NCI-H1436 treated with DMSO at 0.1 percent for 48 hours (cell line): ENCODE measurements around the gene NSDHL.
"Not testable (repeated sequence)": the region's sequence is repeated elsewhere in the genome, so short reads cannot be mapped to it uniquely, and the experiment has no call there.

Source experiments
- DNase-seq: peaks from one replicate; lab custom pipeline; 2025; lab: John Stamatoyannopoulos, UW

Gene NSDHL

DNA sequence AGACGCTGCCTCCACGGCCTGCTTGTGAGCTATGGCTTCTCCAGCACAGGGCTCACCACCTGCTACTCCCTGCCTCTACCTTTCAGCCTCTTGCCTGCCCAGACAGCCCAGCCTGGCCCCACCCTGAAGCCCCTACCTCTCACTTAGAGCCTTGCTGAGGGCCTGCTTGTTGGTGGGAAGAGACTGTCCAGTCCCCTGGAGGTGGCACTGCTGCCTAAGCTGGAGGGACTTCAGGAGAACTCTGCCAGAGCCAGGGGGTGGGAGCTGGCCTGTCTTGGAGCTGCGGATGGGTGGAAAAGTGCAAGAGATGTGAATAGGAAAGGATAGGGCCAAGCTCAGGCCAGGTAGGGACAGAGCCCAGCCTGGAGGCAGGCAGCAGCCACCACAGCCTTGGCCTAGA, 64.3 kb downstream of the NSDHL start:
- no peak for DNase-seq

DNA sequence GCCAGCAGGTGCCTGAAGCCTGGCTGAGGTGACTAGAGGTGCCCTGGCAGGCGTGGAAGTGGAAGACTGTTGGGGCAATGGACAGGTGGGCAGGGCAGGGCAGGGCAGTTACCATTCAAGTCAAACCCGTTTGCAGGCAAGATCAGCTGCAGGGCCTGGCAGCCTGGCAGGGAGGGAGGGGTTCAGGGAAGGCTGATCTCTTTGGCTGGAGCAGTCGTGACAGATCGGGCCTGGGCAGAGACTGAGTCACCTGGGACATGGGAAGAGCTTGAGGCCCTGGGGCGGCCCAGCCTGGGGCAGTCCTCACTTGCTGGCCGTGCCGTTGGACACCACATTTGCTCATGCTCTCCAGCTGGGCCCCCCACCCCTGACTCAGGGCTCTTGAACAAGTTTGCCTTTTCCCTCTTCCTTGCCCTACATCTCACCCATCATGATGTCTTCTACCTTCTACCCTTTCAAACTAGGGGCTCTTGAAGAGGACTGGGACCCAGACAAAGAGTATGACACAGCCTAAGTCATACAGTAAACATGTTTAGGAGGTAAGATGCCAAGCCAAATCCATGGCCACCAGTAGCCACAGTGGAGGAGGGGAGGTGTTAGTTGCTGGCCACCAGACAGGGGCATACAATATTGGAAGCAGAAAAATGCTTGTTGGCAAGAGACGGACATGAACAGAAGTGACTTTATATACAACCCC, 65.0 kb downstream of the NSDHL start:
- DNase-seq = no peak

DNA sequence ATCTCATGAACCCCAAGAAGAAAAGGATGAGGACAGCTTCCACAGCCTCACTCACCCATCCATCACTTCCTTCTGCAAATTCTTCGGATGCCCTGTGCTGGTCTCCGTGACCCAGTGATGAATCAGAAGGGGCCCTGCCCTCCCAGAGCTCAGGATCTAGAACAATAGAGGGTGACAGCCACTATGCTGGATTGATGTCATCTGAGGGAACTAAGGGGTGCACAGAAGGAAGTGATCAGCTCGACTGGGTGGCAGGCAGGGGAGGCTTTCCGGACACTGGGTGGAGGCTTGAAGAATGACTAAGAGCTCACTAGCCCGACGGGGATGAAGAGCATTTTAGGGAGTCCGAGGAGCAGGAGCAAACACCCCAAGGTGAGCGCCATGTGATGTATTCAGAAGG, 65.6 kb downstream of the NSDHL start:
- no peak for DNase-seq

DNA sequence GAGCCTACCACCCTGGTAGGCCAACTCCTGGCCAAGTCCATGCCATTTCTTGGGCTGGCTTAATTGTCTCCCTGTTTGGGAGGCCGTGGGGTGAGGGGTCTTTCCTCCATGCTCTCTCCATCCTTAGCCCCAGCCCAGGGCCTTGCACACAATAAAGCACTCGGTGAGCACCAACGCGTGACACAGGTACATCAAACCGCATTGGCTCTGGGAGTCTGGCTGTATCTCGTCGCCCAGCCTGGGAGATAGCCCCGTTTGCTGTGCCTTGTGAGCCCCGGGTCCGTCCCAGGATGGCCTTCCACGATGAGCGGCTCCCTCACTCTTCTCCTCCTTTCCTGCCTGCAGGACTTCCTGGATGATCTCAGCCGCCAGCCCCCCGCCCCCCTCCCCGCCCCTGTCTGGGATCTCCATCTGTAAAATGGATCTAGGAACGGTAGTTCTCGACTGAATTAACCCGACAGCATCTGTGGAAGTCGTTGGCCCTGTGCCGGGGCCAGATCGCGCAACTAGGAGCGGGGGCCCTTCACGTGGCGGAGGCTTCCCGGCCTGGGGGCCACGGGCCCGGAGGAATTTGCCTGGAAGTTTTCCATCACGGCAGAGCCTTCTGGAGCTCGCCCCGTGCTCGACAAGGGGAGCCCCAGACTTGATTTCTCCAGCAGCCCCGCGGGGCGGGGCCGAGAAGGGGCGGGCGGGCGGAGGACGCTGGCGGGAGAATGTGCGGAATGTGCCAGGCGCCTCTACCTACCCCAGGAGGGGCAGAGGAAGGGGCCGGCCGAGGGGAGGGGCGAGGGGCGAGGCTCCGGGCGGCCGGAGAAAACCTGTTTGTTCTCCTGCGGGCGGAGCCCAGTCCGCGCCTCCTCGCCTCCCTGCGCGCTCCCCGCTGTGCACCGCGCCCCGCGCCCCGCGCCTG, 66.6 kb downstream of the NSDHL start, which contains the start of gene ZNF185:
ZNF185 (plus strand) TSS at position 846 of the 910 bp plus-strand sequence. CDS start 16,423 bp downstream, outside the sequence.
- DNase-seq = no peak

DNA sequence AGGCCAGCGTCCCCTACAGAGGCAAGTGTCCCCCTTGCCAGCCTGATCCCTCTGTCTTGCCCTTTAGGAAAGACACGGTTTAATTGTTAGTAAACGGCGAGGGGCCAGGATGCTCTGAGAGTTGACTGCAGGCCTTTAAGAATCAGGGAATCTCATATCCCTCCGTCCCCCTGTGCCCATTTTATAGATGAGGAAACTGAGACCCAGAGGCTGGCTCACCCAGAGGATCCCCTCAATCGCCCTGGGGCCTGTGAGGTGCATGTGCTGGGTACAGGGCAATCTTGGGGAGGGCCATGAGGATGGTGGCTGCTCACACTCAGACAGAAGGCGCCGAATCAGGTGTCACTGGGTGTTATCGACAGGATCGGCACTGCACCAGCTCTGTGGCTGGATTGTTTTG, 67.6 kb downstream of the NSDHL start:
- DNase-seq = no peak

DNA sequence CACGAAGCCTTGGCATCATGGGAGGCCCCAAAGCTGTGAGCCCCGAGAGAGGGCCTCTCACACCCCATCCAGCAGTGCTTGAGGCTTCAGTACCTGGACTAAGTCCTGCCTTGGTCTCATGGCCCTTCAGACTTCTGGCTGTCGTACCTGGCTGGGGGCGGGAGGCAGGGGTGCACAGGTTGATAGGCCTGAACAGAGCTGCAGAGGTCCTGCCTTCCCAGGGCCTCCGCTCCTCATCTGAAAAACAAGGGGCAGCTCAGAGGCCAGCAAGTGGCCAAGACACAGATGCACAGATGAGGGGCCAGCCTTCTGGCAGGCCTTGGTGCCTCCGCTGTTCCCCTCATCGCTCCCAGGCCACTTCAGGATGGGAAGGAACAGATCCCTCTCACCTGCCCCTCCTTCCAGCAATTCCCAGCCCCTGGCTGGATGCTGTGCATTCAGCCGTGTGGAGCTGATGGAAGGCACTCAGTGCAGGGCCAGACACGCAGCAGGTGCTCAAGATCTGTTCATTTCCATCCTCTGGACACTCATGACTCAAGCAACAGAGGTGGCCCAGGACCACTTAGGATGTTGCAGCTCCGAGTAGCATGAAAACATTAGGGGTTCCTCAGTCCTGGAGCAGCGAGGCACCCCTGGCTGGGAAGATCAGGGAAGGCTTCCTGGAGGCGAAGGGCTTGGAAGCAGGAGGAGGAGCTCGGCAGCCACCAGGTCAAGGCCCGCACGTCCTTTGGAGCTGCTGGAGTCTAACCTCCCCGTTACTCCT, 68.4 kb downstream of the NSDHL start:
- no peak for DNase-seq

DNA sequence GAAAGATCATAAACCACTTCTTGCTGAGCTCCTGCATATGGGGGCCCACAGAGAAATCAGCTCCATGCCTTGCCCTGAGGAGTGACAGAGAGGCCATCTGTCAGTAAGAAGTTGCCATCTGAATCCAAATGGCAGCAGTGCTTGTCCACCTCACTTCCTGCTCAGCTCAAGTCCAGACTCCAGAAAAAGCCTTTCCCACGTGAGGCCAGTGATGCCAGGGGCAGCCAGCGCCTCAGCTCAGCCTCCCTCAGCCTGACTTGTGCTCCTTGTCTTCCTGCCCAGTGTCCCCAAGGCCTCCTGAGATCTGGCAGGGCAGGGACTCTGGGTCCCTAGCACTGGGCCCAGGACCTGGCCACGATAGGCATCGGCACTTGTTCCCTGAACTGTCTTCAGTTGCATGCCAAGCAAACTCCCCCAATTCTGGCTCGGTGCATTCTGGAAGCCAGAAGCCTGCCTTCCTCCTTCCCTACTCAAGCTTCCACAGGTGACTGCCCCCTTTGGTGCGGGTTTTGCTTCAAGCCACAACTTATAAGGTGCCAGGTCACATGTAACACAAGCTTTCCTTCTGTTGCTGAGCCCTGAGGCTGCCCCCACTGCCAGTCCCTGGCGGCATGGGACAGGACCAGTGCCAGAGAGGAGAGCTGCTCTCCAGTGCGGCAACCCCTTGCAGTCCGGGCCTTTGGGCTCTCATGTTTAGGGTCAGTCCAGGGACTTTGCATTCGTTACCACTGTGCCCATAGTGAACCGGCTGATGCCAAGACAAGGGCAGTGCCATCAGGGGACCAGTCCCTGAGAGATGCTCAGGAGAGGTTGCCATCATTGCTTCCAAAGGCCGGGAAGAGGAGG, 69.2 kb downstream of the NSDHL start:
- DNase-seq = no peak

DNA sequence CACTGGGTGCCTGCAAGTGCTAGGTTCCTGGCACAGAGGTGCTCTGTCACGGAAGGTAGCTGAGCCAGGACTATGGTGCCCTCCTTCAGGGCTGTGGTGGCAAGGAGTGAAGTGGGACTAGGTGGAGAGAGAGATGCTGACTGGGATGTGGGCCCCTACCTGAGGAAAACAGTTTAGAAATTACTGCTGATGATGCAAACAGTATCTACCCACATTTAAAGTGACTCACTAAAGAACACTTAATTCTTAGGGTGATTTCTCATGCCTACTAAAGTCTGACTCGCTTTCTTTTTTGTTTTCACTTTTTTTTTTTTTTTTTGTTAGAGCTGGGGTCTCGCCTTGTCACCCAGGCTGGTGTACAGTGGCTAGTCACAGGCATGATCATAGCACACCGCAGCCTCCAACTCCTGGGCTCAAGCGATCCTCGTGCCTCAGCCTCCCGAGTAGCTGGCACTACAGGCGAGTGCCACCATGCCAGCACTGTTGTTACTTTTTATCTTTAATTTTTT, 70.1 kb downstream of the NSDHL start:
- no peak for DNase-seq

DNA sequence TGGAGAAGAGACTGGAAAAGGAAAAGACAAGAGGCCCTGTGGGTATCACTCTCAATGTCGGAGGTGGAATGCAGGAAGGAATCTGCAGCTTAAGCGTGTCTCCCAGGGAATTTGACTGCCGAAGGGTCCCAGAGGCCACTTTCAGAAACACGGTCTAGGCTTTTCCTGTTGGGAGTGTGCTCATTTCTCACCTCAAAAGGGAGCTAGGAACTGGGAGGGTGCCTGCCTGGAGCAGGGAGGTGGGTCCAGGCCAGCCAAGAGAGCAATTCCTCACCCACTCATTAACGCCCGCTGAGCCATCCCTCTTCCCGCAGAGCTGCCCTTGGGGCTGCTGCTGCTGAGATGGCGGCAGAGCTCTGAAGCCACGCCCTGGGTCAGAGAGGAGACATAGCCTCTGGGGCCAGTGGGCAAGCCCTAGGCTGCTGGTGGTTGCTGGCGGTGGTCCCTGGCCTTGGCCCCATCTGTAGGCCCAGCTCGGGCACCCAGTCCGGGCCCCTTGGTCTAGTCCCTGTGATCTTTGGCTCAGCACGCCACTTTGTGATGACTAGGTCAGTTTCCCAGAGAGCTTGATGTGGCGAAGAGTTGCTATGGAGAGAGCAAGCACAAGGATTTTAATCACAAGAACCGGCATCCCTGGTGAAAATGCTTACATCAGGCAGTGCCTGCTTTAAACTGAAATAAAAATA, 71.1 kb downstream of the NSDHL start:
- DNase-seq = no peak

DNA sequence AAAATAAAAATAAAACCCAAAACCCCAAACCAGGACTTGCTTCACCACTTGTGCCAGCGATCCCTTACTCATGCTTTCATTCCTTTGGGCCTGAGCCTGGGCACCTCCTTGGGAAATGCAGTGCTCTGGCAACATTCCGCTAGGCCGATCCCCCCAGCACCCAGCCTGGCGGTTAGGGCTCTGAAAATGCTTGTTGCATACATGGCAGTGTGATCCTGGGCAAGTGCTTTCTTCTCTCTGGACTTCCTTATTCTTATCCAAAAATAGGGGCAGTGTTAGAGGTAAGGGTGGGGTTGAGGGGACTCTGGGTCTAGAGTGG, 71.6 kb downstream of the NSDHL start:
- DNase-seq = no peak

DNA sequence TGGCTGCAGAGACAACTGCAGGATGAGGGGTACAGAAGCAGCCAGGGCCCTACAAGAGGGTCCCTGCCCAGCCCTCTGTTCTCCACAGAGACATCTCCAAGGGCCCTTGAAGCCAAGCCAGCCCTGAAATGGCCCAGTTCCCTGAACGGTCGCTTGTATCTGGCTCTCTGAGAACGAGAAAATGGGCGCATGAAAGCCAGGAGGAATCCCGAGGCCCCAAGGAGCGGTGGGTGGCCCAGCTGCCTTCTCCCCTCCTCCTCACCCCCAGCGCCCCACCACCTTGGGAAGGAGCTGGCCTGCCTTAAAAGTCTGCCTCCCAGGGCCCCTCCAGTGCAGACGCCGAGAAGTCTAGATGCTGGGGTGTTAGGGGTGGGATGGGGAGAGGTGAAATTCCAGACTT, 72.7 kb downstream of the NSDHL start:
- no peak for DNase-seq

DNA sequence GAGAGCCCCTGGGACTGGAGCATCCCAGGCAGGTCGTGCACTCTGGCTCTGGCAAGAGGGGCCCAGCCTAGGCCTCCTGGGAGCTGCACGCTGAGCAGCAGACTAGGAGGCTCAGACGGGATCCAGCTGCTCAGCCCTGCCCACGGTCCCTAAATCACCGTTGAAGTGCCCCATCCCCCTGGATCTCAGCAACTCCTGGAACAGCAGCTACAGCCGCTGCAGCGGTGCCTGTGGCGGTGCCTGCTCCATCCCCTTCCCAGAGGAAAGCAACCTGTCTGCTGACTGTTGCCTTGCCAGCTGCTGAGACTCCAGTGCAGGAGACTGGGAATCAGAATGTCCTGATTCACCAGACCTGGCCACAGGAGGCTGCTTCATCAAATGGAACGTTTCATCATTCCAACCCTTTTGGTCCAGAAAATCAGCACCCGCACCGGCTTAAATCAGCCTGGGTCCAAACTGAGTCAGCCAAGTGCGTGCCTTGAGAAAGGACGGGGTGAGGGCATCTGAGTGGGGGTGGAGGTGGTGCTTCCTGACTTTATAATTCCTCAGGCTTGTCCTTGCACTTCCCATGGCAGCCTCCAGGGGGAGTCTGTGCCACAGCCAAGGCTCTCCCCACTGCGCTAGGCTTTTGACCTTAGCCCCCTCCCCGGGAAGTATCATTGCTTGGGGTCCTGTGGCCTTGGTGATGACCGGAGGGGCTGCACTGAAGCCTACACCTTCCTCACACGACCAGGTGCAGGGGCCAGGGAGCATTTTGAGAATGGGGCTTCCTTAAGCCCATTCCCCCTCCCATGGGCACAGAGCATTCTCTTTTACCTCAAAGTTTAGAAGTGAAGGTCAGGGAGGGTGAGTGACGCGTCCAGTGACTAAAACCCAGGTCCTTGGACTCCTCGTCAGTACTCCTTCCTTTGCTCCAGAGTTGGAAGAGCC, 73.6 kb downstream of the NSDHL start:
- DNase-seq = no peak

DNA sequence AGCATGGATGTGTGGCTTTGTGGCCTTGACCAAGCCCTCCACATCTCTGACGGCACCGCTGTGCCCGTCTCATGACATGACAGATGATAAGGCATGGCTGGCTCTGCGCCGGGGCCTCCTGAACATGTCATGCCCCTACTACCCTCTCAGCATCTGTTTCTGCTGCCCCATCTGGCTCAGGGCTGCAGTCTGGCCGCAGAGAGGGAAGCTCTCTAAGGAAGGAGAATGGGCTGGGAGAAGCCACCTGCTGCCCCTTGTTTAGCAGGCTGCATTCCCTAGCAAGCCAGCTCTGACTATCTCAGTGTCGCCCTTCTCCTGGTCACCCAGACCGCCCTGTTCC, 74.2 kb downstream of the NSDHL start:
- no peak for DNase-seq

DNA sequence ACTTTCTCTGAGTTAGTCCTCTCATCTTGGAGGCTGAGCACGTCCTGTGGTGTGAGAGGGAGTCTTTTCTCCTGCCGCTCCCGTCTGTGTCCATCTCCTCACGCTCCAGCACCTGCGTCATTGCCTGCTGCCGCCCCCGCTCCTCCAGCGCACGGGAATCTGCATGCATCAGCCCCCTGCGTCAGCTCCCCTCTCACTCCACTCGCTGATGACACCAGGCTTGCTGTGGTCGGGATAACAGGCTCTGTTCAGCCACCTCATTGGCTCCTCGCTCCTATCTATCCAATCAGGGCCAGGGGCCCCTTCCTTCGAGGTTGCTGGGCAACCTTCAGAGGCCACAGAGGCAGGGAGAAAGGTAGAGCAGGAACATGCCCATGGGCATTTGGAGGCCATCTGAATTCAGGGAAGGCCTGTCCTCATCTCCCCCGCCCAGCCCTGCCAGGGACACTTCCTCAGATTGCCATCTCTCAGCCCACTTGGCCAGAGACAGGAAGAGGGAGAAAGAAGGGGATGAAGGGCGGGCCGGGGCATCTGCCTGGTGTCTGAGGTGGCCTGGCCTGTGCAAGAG, 76.3 kb downstream of the NSDHL start:
- DNase-seq = no peak

DNA sequence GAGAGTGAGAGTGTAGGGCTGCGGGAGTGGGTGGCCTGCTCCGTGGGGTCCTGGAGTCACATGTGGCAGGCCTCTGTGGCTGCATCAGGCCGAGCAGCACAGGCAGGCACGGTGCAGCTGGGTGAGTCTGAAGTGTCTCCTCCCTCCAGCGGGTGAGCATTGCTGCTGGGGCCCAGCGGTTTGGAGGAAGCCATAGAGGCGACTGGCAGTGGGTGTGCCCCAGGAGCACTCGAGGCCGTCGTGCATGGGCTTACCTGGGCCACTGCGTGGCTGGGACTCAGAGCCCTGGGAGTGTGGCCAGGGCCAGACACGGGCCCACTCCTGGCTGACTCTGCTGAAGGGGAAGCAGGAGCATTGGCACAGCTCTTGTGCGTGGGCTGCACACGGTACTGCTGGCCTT, 77.6 kb downstream of the NSDHL start:
- DNase-seq = no peak

DNA sequence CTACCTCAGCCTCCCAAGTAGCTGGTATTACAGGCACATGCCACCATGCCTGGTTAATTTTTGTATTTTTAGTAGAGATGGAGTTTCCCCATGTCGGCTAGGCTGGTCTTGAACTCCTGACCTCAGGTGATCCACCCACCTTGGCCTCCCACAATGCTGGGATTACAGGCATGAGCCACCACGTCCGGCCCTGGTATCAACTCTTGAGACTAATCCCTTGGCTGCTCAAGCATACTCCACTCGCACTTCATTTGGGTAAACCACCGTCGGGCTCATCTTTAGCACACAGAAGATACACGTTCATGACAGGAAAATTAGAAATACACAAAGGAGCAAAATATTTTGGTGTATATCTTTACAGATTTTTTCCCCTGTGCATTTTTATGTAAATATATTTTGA, 79.2 kb downstream of the NSDHL start:
- DNase-seq = not testable (repeated sequence)

DNA sequence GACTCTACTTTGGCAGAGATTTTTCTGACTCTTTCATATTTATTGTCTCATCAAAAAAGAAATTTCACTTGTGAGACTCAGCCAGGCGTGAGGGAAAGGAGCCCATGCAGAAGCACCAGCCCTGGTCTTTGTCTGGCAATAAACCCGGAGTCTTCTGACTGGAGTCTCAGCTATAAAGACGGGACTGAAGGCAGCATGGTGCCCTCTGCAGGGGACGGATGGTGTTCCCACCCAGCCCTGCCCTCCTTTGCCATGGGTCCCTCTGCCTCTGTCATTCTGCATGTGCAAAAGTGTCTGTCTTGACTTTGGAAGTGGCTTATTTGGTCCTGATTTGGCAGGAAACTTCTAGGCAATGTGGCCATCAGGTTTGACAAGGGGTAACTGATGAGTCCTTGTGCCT, 81.2 kb downstream of the NSDHL start:
- no peak for DNase-seq

DNA sequence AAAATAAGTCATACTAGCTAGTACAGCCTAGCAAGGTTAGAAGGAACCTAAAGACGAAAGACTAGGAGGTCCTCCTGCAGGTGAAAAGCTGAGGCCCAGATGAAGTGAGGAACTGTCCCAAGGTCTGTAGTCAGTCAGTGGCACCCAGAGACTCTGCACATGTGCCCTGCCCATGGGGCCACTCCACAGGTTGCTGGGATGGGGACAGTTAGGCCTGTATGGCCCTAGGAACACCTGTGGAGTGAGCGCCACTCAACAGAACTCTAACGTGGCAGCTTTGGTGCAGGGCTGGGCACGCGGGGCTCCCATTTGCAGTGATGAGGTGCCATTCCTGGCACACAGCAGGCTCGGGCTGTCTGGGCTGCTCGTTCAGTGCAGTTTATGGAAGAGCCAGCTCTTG, 81.8 kb downstream of the NSDHL start:
- DNase-seq = no peak

DNA sequence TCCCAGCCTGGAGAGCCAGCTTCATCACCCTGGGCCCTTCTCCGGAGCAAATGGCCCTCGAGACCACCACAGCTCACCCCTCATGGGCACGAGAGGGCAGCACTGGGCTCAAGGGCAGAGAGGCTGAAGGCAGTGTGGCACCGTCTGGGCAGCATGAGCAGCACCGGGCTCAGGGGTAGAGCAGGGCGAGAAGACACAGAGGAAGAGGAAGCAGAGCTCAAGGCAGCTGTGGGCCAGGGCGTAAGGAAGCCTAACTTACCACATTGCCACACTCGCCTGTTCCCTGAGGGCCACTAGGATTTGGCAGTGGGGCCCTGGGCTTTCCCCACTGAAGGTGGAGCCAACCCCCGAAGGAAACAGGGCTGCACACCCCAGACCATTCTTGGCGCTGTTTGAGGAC, 82.5 kb downstream of the NSDHL start:
- DNase-seq = no peak

DNA sequence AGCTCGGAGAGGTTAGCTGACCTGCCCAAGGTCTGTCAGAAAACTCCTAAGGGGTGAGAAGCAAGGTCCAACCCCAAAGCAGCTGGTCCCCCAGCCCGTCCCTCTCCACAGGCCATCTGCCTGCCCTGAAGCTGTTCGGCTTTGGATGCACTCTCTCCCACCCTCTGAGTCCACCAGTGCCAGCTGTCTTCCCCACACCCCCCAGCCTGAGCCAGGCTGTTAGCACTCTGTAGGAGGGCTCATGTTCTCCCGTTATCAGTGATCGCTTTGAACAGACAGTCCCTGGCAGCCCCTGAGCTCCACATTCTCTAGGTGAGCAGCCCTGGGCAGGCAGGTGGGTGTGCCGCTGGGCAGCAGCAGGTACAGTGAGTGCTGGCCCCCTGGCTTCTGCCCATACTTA, 83.0 kb downstream of the NSDHL start:
- no peak for DNase-seq
